ENCODE results near the gene SMIM38. TPM values are rescaled to one million over a fixed set of nuclear protein-coding genes. Genes with fewer than 3 reads are reported as not detected.

Gene SMIM38
- total RNA-seq, 1 donor from 2014 or later = not detected

DNA sequence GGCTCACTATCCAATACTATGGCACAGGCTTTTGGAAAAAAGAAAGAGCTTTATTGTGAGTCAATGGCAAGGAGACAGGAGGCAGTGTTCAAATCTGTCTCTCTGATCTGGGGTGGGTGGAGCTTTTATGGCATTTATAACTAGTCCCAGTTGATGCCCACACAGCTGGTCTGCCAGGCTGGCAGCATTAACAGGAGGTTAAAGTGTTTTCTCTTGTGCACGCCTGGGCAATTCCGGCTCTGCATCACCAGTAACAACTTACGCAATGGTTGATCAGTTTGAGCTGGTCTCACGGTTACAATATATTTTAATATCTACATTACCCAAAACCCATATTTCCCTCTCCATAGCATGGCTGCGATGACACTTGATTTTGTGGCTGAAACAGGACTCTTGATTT is 15.1 kb upstream of the SMIM38 start:
- TF ChIP-seq EZH2 (IDR thresholded peaks at IDR 0.05; ENCODE audit: insufficient read depth, low read length) = no peak
- TF ChIP-seq, protein P1, sequence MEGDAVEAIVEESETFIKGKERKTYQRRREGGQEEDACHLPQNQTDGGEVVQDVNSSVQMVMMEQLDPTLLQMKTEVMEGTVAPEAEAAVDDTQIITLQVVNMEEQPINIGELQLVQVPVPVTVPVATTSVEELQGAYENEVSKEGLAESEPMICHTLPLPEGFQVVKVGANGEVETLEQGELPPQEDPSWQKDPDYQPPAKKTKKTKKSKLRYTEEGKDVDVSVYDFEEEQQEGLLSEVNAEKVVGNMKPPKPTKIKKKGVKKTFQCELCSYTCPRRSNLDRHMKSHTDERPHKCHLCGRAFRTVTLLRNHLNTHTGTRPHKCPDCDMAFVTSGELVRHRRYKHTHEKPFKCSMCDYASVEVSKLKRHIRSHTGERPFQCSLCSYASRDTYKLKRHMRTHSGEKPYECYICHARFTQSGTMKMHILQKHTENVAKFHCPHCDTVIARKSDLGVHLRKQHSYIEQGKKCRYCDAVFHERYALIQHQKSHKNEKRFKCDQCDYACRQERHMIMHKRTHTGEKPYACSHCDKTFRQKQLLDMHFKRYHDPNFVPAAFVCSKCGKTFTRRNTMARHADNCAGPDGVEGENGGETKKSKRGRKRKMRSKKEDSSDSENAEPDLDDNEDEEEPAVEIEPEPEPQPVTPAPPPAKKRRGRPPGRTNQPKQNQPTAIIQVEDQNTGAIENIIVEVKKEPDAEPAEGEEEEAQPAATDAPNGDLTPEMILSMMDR (IDR thresholded peaks at IDR 0.05; ENCODE audit: insufficient read depth, low read depth, low read length) = no peak
- Histone ChIP-seq H2AFZ (ENCODE audit: low read depth, low read length) (no peak overlapping the region), H3K9me3 (ENCODE audit: insufficient read depth, low read depth, low read length) (no peaks in the 10 kb centered on the region), H4K20me1 (ENCODE audit: insufficient read depth, low read length) (no peaks in the 10 kb centered on the region), H3K4me3 (ENCODE audit: insufficient read depth, low read depth, low read length) (no peak overlapping the region), H3K27ac (ENCODE audit: low read depth, low read length) (no peak overlapping the region), H3K27me3 (ENCODE audit: insufficient read depth, low read length) (no peaks in the 10 kb centered on the region), H3K36me3 (ENCODE audit: insufficient read depth, low read length) (no peaks in the 10 kb centered on the region), H3K4me1 (ENCODE audit: insufficient read depth, low read length) (peaks cover 8% of the 10 kb centered on the region), H3K9ac (ENCODE audit: low read length) (no peak overlapping the region), H3K4me2 (ENCODE audit: low read length) (no peak overlapping the region), H3K79me2 (ENCODE audit: insufficient read depth, low read length) (no peaks in the 10 kb centered on the region)
- Mint-ChIP-seq H3K4me1 (ENCODE audit: low read depth, unreplicated experiment) (peaks cover 5% of the 10 kb centered on the region), H3K36me3 (ENCODE audit: low read depth, unreplicated experiment) (peaks cover 2% of the 10 kb centered on the region), H3K27me3 (ENCODE audit: low read depth, unreplicated experiment) (peaks cover 35% of the 10 kb centered on the region), H3K9me3 (ENCODE audit: unreplicated experiment) (peaks cover 18% of the 10 kb centered on the region), H3K4me3 (ENCODE audit: unreplicated experiment) (no peak overlapping the region), H3K27ac (ENCODE audit: unreplicated experiment) (no peak overlapping the region)
- DNase-seq (ENCODE audit: low read depth) (no peak), FAIRE-seq (no peak)

DNA sequence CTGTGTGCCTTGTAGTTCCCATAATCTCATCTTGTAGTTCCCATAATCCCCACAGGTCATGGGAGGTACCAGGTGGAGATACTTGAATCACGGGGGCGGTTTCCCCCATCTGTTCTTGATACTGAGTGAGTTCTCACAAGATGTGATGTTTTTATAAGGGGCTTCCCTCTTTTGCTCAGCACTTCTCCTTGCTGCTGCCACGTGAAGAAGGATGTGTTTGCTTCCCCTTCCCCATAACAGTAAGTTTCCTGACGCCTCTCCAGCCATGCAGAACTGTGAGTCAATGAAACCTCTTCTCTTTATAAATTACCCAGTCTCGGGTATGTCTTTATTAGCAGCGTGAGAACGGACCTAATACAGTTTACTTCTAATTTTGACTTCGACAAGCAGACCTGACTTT is 14.0 kb upstream of the SMIM38 start:
- no peak overlapping the region for H2AFZ ChIP-seq (ENCODE audit: low read depth, low read length)
- no peak overlapping the region for H3K9ac ChIP-seq (ENCODE audit: low read length)
- H3K27me3 Mint-ChIP-seq (ENCODE audit: low read depth, unreplicated experiment) = peaks cover 31% of the 10 kb centered on the region
- H3K27ac Mint-ChIP-seq (ENCODE audit: unreplicated experiment) = no peak overlapping the region
- H3K4me2 ChIP-seq (ENCODE audit: low read length) = no peak overlapping the region
- FAIRE-seq (no peak), DNase-seq (ENCODE audit: low read depth) (no peak)
- H3K27me3 ChIP-seq (ENCODE audit: insufficient read depth, low read length) = no peaks in the 10 kb centered on the region
- H4K20me1 ChIP-seq (ENCODE audit: insufficient read depth, low read length) = no peaks in the 10 kb centered on the region
- H3K36me3 ChIP-seq (ENCODE audit: insufficient read depth, low read length) = no peaks in the 10 kb centered on the region
- H3K4me1 Mint-ChIP-seq (ENCODE audit: low read depth, unreplicated experiment) = peaks cover 5% of the 10 kb centered on the region
- H3K79me2 ChIP-seq (ENCODE audit: insufficient read depth, low read length) = no peaks in the 10 kb centered on the region
- H3K9me3 ChIP-seq (ENCODE audit: insufficient read depth, low read depth, low read length) = no peaks in the 10 kb centered on the region
- no peak overlapping the region for H3K27ac ChIP-seq (ENCODE audit: low read depth, low read length)
- H3K4me3 ChIP-seq (ENCODE audit: insufficient read depth, low read depth, low read length) = no peak overlapping the region
- peaks cover 2% of the 10 kb centered on the region for H3K36me3 Mint-ChIP-seq (ENCODE audit: low read depth, unreplicated experiment)
- H3K9me3 Mint-ChIP-seq (ENCODE audit: unreplicated experiment) = peaks cover 23% of the 10 kb centered on the region
- TF ChIP-seq EZH2 (IDR thresholded peaks at IDR 0.05; ENCODE audit: insufficient read depth, low read length) = no peak
- TF ChIP-seq, protein P1 (IDR thresholded peaks at IDR 0.05; ENCODE audit: insufficient read depth, low read depth, low read length) = no peak
- no peak overlapping the region for H3K4me3 Mint-ChIP-seq (ENCODE audit: unreplicated experiment)
- H3K4me1 ChIP-seq (ENCODE audit: insufficient read depth, low read length) = peaks cover 8% of the 10 kb centered on the region

DNA sequence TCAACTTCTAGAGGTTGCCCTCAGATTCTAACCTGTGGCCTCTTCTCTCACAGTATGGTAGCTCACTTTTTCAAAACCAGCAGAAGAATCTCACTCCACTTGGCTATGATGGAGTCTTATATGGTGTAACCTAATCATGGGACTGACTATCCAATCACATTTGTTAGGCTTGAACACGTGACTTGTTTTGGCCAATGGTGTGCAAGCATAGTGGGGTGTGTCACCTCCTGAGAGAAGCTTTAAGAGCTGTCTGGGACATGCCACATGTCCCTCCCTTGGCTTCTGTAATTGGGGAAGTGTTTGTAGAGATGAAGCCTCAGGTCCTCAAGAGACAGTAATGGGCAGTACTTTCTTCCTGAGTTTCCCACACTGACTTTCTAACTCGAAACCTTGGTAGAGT is 12.8 kb upstream of the SMIM38 start:
- Mint-ChIP-seq H3K36me3 (ENCODE audit: low read depth, unreplicated experiment) (peaks cover 2% of the 10 kb centered on the region), H3K4me3 (ENCODE audit: unreplicated experiment) (no peak overlapping the region), H3K9me3 (ENCODE audit: unreplicated experiment) (peaks cover 23% of the 10 kb centered on the region), H3K27ac (ENCODE audit: unreplicated experiment) (no peak overlapping the region), H3K4me1 (ENCODE audit: low read depth, unreplicated experiment) (peaks cover 5% of the 10 kb centered on the region), H3K27me3 (ENCODE audit: low read depth, unreplicated experiment) (peaks cover 28% of the 10 kb centered on the region)
- Histone ChIP-seq H3K9me3 (ENCODE audit: insufficient read depth, low read depth, low read length) (no peaks in the 10 kb centered on the region), H2AFZ (ENCODE audit: low read depth, low read length) (no peak overlapping the region), H3K27ac (ENCODE audit: low read depth, low read length) (no peak overlapping the region), H3K4me3 (ENCODE audit: insufficient read depth, low read depth, low read length) (no peak overlapping the region), H3K4me1 (ENCODE audit: insufficient read depth, low read length) (peaks cover 7% of the 10 kb centered on the region), H3K4me2 (ENCODE audit: low read length) (no peak overlapping the region), H4K20me1 (ENCODE audit: insufficient read depth, low read length) (no peaks in the 10 kb centered on the region), H3K27me3 (ENCODE audit: insufficient read depth, low read length) (no peaks in the 10 kb centered on the region), H3K36me3 (ENCODE audit: insufficient read depth, low read length) (no peaks in the 10 kb centered on the region), H3K79me2 (ENCODE audit: insufficient read depth, low read length) (no peaks in the 10 kb centered on the region), H3K9ac (ENCODE audit: low read length) (no peak overlapping the region)
- DNase-seq (ENCODE audit: low read depth) = no peak
- TF ChIP-seq EZH2 (IDR thresholded peaks at IDR 0.05; ENCODE audit: insufficient read depth, low read length) = no peak
- TF ChIP-seq, protein P1 (IDR thresholded peaks at IDR 0.05; ENCODE audit: insufficient read depth, low read depth, low read length) = no peak
- FAIRE-seq = no peak
